ENCODE measurements around the gene VAMP8.
"Not testable (repeated sequence)": the region's sequence is repeated elsewhere in the genome, so short reads cannot be mapped to it uniquely, and the experiment has no call there.

The VAMP8 gene

GRCh38 chr2:85577386-85578242, at the start of gene VAMP8:
TSS of gene VAMP8 (plus strand) at chr2:85577586. CDS start at chr2:85577647, 61 bp downstream.
- DNase-seq, result peak in 5 of 6 experiments; percentile 25 to 60 (median 45)

GRCh38 chr2:85527787-85528186, 49.6 kb upstream of the VAMP8 start:
- DNase-seq, result no peak

DNA sequence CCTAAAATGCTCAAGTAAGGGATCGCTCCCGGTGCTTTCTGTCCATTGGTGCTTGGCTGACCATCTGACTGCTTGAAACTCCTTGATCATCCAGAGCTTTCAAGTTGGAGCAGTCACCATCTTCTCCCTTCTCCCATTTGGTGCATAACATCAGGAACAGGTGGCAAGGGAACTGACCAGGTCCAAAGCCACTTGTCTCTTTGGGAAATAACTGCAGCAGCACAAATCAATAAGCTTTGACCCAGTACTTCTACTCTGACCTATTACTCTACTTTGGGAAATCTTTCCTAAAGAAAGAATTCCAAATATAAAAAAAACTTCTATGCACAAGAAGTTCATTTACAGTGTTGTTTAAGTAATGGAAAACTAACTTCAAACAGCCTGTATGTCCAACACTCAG, 49.0 kb upstream of the VAMP8 start:
- DNase-seq, result no peak

DNA sequence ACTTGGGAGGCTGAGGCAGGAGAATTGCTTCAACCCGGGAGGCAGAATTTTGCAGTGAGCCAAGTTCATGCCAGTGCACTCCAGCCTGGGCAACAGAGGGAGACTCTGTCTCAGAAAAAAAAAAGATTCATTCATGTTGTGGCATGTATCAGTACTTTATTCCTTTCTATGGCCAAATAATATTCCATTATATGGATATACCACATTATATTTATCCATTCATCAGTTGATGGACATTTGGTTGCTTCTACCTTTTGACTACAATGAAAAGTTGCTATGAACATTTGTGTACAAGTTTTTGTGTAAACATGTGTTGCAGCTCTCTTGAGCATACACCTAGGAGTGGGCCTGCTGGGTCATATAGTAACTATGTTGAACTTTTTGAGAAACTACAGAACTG, 47.6 kb upstream of the VAMP8 start:
- DNase-seq, result no peak

DNA sequence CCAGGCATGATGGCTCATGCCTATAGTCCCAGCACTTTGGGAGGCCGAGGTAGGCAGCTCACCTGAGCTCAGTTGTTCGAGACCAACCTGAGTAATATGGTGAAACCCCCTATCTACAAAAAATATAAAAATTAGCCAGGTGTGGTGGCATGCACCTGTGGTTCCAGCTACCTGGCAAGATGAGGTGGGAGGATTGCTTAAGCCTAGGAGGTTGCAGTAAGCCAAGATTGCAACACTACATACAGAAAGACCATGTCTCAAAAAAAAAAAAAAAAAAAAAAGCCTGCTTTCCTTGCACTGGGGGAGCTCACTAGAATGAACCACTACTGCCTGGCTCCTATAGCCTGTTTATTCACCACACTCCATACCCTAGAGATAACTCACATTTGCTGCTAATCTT, 45.8 kb upstream of the VAMP8 start:
- no peak for DNase-seq

- no peak for DNase-seq
These were observed 43.3 kb upstream of the VAMP8 start for GRCh38 chr2:85534099-85534498.

DNA sequence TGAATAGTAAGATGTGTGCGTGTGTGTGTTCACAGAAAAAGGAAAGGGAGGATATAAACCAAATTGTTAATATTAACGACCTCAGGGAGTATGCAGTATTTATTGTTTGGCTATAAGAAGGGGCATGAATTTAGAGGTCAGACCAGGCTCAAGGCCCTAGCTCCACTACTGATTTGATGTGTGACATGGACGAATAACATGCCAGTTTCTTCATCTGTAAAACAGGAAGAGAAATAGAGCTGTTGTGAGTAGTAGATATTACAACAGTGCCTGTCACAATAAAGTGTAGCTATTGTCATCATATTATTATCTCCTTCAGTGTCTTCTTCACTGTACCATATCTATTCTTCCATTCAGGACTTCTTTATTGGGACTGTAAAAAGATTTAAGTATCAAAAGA, 42.5 kb upstream of the VAMP8 start:
- no peak for DNase-seq

DNA sequence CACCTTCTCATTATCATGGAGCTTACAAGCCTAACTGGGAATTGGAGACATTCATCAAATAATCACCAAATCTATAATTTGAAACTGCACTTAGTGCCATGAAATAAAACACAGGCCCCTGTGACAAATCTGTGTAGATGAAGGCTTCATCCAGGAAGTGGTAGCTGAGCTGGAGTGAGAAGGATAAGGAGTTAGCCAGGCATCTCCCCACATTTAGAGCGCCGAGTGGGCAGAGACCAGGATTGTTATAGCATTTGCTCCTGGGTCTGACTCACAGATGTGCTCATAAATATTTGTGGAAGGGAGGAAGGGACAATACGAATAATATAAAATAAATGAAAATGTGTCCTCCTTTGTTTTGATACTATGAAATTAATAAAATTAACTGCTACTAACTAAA, 40.9 kb upstream of the VAMP8 start:
- DNase-seq, result no peak

GRCh38 chr2:85537600-85538506, 39.5 kb upstream of the VAMP8 start:
- DNase-seq, result peak in 4 of 6 experiments; percentile 12 to 56 (median 33)

DNA sequence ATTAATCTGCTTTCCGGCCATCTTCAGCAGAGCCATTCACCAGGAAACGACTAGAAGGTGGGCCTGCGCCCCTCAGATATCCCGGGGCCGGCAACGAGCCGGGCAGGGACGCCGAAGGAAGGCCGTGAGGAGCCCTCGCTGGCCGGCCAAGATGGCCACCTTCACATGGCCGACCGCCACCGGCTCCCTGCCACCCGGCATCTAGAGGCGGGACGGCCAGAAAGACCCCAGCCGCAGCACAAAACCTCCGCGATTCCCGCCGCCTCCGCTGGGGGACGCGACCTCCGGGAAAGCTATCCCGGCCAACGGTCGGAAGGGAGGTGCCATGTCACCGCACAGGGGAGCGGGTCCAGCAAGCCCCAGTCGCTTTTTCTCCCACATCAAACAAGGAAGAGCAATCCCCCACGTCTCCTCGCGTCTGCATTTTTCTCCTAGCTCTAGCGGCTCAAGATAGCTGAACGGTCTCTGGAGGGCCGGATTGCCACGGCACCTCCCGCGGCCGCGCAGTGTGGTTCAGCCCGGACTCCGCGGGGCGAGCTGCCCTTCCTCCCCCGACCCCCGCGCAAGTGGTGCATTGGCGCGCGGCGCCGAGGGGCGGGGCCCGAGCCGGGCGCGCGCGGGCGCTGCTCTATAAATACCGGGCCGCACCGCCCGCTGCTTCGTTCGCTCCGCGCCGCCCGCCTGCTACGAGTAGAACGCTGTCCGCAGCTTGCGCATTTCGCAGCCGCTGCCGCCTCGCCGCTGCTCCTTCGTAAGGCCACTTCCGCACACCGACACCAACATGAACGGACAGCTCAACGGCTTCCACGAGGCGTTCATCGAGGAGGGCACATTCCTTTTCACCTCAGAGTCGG, 38.7 kb upstream of the VAMP8 start, which contains the start of gene MAT2A:
Gene MAT2A, plus strand, starts transcription at position 662 of the 854 bp plus-strand sequence. Its CDS starts 120 bp downstream, at position 782.
- DNase-seq, result peak; percentile 71 to 91 (median 79)

DNA sequence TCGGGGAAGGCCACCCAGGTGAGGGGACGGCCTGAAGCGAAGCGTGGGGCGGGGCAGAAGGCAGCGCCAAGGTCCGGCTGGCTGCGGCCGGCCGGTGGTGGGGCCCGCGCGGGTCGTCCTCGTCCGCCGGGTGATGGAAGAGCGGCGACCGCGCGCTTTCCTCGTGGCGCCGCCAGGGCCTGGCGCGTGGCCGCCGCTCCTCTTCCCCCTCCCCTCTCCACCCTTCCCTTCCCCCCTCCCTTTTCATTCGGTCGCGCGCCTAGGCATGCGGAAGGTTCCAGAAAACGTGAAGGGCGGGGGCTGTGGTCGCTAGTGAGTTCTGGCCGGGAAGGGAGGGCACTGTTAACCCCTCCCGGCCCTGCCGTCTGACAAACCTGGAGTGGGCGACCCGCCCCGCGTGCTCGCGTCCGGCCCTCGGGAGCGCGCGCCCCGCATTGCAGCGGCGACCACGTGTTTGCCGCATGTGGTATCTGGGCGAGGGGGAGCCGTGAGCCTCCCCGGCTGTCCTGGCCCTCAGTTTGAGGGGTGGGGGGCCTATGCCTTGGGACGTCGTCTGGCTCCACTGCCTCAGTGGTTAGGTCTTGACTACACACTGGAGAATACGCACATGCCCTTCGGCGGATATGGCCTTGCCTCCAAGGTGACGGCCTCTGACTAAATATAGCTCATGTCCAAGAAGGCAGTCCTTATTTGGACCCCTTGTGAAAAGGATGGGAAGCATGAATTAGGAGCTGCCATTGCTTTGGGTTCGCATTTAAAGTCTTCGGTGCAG, 37.8 kb upstream of the VAMP8 start:
- DNase-seq, result peak; percentile 60 to 88 (median 68)

GRCh38 chr2:85540133-85540648, 37.2 kb upstream of the VAMP8 start:
- DNase-seq, result no peak

DNA sequence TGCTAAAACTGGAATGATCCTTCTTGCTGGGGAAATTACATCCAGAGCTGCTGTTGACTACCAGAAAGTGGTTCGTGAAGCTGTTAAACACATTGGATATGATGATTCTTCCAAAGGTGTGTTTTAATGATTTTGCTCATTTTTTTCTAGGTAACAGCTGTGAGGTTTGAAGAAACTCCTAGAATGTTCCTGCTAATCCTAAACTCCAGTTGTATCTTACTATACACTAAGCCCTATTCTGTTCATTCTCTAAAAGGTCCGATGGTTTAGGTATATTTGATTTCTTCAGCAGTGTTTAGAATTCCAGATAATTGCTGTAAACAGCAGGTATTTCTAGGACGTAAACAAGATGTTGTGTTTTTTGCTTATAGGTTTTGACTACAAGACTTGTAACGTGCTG, 36.1 kb upstream of the VAMP8 start:
- DNase-seq, result no peak

- no peak for DNase-seq
These were observed 35.5 kb upstream of the VAMP8 start for GRCh38 chr2:85541753-85542457.

DNA sequence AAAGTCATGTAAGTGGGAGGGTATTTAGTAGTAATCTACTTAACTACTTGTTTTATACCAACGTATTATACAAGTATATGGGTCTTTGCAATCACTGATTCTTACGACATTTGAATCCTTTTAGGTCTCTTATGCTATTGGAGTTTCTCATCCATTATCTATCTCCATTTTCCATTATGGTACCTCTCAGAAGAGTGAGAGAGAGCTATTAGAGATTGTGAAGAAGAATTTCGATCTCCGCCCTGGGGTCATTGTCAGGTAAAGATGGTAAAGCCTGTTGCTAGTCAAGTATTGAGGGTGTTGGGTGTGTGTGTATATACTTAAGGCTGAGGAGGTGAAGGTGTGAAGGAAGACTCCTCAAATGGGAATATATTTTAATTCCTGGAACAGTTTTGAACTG, 34.6 kb upstream of the VAMP8 start:
- no peak for DNase-seq

- not testable (repeated sequence) for DNase-seq
These were observed 33.1 kb upstream of the VAMP8 start for GRCh38 chr2:85544254-85544691.

DNA sequence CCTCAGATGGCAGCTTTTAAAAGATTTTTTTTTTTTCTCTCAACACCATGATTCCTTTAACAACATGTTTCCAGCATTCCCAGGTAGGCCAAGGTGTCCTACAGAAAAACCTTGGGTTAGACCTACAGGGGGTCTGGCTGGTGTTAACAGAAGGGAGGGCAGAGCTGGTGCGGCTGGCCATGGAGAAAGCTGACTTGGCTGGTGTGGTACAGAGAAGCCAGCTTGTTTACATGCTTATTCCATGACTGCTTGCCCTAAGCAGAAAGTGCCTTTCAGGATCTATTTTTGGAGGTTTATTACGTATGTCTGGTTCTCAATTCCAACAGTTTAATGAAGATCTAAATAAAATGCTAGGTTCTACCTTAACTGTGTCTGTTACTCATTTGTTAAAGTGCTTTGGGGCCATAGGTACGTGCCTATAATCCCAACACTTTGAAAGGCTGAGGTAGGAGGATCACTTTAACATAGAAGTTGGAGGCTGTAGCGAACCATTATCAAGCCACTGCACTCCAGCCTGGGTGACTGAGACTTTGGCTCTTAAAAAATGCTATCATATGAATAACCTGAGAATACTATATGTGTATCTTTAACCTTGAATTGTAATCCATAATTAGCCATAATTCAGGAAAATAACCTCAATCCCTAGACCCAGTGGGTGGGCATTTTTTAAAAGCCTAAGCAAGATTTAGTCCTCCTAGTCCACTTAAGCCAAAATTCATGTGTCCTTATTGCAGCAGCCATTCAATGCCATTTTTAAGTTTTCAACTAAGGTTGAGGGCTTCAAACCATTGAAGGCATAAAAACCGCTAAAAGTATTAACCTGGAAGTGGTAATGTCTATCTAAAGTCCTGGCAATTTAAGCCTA, 32.2 kb upstream of the VAMP8 start:
- DNase-seq, result not testable (repeated sequence)

DNA sequence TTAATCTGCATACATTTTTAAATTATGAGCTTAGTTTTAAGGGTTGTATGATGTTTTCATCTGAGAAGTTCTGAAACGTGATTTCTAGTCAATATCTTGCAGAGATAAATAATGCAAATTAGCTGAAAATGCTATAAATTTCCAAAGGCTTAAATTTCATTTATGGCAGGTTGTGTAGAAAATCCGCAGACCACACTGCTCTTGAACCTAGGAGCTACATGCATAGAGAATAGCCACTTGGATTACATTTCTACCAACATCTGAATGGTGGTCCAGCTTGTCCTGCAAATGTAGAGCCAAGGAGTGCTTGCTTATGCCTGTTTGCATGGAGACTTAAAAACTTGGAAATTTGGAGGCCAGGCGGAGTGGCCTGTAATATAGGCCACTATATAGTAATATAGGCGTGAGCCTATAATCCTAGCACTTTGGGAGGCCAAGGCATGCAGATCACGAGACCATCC, 31.6 kb upstream of the VAMP8 start:
- DNase-seq, result no peak

DNA sequence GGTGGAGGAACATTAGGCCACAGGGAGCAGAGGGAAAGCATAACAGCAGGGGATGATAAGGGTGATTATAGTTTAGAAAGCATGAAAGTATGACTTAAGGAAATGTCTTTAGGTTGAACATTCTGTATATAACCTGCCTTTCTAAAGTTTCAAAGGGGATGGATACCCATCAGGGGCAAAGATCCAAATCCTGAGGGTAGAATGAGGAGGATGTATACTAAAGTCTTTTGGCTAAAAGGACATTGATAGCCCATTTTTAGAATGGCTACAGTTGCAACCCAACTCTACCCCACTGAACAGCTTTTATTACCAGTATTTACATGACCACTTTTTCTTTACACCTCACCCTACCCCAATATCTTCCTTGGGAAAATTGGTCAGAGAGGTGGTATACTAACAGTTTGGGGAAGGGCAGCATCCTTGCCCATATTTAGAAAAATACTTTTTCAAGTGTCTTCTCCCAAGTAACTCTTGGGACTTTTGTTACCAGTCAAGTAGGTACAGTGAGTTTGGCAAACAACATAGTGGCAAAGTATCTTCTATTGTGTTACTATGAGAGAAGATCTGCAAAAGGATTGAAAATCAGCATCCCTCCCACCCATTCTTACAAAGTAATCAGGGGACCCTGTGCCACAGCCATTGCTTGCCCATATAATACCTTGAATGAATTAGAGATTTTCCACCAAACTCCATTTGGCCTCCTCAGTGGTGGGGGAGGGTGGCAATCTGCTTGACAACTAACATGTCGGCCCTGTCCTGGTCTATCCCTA, 30.1 kb upstream of the VAMP8 start:
- DNase-seq, result no peak
